GM19395 (cell line): ENCODE results near the gene MBOAT7.
"Not testable (repeated sequence)": the region's sequence is repeated elsewhere in the genome, so short reads cannot be mapped to it uniquely, and the experiment has no call there.

Experiments
- ATAC-seq: cut with Tn5 transposase; IDR thresholded peaks from one replicate; pipeline ENCODE4 v1.9.1; 2021; ENCODE audit warnings: mild to moderate bottlenecking, moderate library complexity; ENCODE audit not compliant: unreplicated experiment

The MBOAT7 gene

GRCh38 chr19:54190503-54191010 lies 1.2 kb upstream of the MBOAT7 start:
- ATAC-seq: peak; percentile 53

GRCh38 chr19:54189735-54190502 lies 539 bp upstream of the MBOAT7 start:
- peak; percentile 57 for ATAC-seq

GRCh38 chr19:54188215-54188871 lies 1.0 kb downstream of the MBOAT7 start:
- ATAC-seq: no peak

- ATAC-seq: no peak
Observed at GRCh38 chr19:54186934-54187381, 2.4 kb downstream of the MBOAT7 start.

GRCh38 chr19:54186351-54186750 lies 3.0 kb downstream of the MBOAT7 start:
- ATAC-seq: no peak

- ATAC-seq: no peak
Observed at GRCh38 chr19:54183431-54183830, 5.9 kb downstream of the MBOAT7 start.

GRCh38 chr19:54181894-54182293 lies 7.5 kb downstream of the MBOAT7 start:
- not testable (repeated sequence) for ATAC-seq

GRCh38 chr19:54180691-54181091 lies 8.7 kb downstream of the MBOAT7 start:
- no peak for ATAC-seq

GRCh38 chr19:54179921-54180461 lies 9.4 kb downstream of the MBOAT7 start:
- no peak for ATAC-seq

- no peak for ATAC-seq
Observed at GRCh38 chr19:54179262-54179852, 10.0 kb downstream of the MBOAT7 start.

- no peak for ATAC-seq
Observed at GRCh38 chr19:54178581-54179261, 10.7 kb downstream of the MBOAT7 start.

- no peak for ATAC-seq
Observed at GRCh38 chr19:54173951-54174834, 15.2 kb downstream of the MBOAT7 start.

GRCh38 chr19:54173359-54173699 lies 16.1 kb downstream of the MBOAT7 start:
- ATAC-seq: no peak

GRCh38 chr19:54172471-54173358 lies 16.7 kb downstream of the MBOAT7 start, which contains the start of gene TMC4:
TSS of gene TMC4 (minus strand) at chr19:54173160. CDS start at chr19:54173117, 43 bp downstream.
- ATAC-seq: no peak

- ATAC-seq: not testable (repeated sequence)
Observed at GRCh38 chr19:54171736-54172431, 17.5 kb downstream of the MBOAT7 start.

- ATAC-seq: no peak
Observed at GRCh38 chr19:54169149-54169740, 20.1 kb downstream of the MBOAT7 start.

GRCh38 chr19:54168174-54168917 lies 21.0 kb downstream of the MBOAT7 start:
- peak; percentile 54 for ATAC-seq
